HT1080 (cell line): ENCODE measurements around the gene AMDHD2. TPM values are rescaled to one million over a fixed set of nuclear protein-coding genes. Genes with fewer than 3 reads are reported as not detected.

Source experiments
- DNase-seq: peaks from one replicate; pipeline ENCODE4 v3.0.0-alpha.2; 2015; ENCODE audit warnings: low read depth
- total RNA-seq: library from RNA; depleted of rRNA; stranded (reverse); fragments of >200 nt; shearing (Covaris generic); gene quantifications from 2 replicates; pipeline ENCODE4 v1.2.3, GENCODE V29; 2014

The AMDHD2 gene
- total RNA-seq, 1 experiment from 2014 or later = 40.4 TPM

DNA sequence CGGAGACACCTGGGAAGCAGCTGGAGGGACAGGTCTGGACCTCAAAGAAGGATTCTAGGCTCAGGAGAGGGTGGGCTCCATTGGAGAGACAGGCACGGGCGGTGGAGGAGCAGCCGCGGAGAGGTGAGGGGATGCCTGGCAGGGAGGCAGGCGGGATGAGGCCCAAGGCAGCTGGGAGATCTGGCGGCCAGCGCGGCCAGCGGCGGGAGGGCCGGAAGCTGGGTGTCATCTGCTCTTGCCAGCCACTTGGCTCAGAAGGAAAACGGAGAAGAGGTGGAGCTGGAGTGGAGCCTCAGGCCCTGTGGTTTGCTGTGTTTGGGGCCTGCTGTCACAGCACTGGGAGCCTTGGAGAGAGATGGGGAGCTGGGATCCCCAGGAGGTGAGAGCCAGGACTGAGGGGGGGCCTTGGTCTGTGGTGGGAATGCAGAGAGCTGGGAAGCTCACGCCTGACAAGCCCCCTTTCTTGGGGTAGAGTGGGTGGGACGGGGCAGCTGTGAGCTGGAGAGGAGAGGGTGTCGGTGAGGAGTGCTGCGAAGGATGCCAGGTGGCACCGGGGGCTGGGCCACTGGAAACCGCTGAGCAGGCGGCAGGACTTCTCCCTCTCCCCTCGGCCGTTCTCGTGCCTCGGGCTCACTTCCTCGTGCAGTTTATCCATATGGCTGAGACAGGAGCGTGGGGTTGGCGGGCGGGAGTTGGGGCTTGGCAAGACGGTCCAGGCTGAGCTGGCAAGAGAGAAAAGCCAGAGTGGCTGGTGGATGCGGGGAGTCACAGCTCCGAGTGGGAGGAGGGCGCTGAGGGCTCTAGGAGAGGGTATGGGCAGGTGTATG is 37.2 kb upstream of the AMDHD2 start:
- no peak for DNase-seq

DNA sequence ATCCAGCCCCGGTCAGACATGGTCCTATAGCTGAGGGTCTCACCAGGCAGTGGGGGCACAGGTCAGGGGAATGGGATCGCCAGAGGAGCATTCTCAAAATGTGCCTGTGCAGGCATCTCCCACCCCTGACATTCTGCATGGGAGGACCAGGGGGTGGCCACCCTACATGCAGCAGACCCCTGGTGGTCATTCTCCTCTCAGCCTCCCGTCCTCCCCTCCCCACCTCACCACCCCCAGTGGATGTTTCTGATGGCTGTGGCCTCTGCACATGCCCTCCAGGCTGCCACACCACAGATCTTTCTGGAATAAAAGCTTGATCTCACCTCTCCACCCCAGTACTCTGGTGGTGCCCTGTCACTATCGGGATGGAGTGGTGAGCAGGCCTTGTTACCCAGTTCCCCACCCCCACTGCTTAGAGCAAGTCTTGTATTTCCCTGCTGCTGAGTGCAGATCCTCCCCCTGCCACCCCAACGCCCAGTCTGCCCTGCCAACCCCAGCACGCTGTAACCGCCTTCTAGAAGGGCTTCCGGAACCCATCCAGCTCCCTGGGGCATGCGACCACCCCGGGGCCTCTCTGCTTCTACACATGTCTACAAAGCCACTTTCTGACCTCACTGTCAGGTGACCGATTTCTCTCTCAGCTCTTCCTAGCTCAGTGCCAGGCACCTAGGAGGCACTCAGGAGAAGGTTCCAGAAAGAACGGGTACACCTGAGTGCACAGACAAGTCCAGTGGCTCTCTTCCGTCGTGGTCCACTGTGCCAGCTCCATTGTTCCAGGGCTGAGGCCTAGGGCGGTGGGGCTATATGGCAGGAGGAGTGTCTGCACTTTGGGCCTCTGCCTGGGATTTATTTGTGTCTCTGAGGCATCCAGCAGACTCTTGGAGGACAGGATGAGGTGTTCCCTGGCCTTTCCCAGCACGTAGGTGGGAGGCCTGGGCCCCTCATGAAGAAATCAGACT is 36.0 kb upstream of the AMDHD2 start:
- no peak for DNase-seq

DNA sequence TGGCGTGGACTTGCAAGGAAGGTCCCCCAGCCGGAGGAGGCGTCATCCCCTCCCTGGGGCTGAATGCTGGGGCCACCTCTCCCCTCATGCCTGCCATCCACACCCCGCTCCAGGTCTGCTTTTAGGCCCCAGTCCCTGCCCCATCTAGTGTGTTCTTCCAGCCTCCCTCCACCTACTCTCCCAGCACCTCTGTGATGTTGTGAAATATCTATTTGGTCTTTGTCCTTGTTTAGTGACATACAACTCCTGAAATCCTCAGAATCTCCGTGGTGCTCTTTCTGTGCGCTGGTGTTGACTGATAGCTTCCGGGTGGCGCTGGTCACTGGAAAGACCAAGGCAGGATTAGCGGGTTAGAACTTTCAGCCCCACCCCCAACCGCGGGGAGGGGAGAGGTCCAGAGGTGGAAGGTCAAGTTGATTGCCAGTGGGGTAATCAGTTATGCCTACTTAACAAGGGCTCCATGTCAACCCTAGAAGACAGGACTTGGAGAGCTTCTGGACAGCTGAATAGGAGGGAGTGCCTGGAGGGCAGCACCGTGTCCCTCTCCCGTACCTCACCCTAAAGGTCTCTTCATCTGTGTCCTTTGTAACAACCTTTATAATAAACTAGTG is 35.2 kb upstream of the AMDHD2 start:
- no peak for DNase-seq

DNA sequence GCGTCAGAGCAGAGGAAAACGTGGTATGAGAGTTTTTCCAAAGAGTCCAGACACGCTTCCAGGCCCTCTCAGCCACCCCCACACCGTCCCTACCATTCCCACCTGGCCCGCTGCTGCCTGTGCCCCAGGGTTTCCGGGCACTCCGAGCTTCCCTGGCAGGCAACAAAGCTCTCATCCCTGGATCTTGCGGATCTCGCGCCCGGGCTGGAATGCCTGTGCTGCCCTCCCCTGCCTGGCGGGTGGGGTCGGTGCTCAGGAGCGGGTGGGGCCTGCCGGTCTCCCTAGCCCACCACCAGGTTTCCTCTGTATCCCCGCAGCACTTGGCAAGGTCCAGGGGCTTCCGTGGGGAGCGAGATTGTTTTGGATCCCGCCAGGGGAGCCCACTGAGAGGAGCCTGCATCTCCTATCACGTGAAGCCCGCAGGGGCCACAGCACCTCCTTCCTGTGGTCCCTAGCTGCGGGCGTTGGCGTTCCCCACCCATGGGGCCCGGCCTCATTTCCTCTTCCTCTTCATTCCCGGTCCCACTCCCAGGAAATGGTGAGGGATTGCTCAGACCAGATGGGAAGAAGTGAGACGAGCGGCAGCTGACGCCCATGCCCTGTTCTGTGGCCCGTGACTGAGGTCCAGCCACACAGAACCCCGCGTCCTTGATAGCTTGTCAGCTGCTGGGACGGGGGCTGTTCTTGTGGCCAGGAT is 34.2 kb upstream of the AMDHD2 start:
- no peak for DNase-seq

DNA sequence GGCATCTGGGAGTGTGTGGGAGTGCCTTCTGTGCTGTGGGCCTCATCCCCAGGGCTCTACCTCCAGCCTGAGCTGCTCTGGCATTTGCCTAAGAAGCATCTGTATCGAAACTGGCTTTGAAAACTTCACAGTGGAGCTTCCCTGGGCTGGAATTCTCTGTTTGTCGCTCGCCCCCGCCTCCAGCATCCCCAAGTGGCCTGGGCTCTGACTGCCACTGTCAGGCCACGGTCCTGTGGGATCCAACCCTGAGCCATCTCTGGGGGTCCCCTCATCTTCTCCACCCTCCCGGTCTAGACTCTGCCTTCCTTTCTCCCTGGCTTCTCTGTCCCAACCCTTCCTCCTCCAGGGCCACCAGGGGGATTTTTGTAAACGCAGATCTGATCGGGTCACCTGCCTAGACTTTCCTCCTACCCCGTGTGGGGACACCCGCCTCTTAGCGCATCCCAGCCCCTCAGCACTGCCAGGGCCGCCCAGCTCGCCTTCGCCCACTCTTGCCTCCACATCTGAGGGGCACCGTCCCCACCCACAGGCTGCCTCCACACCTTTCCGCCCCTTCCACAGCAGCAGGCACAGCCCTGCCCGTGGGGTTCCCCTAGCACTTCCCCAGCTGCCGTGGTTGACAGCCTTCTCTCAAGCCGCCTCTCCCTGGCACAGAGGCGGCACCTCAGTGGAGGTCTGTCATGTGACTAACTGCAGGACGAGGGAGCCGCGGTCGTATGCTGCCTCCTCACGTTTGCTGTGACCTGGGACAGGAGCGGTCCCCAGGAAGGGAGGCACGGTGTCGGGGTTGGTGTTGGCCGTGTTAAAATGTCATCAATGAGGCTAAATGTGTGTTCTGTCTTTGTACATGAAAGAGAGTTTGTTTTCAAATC is 33.3 kb upstream of the AMDHD2 start:
- no peak for DNase-seq

DNA sequence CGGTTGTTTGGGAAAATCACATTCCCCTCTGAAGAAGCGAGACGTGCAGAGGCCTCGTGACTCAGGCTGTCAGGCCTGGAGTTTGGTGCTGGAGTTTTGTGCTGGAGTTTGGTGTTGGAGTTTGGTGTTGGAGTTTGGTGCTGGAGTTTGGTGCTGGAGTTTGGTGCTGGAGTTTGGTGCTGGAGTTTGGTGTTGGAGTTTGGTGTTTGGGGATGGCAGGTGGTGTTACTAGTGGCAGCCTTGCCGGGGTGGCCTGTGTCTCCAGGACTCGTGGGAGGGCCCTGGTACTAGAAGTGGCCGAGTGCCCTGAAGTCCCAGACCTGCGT is 32.7 kb upstream of the AMDHD2 start:
- no peak for DNase-seq

DNA sequence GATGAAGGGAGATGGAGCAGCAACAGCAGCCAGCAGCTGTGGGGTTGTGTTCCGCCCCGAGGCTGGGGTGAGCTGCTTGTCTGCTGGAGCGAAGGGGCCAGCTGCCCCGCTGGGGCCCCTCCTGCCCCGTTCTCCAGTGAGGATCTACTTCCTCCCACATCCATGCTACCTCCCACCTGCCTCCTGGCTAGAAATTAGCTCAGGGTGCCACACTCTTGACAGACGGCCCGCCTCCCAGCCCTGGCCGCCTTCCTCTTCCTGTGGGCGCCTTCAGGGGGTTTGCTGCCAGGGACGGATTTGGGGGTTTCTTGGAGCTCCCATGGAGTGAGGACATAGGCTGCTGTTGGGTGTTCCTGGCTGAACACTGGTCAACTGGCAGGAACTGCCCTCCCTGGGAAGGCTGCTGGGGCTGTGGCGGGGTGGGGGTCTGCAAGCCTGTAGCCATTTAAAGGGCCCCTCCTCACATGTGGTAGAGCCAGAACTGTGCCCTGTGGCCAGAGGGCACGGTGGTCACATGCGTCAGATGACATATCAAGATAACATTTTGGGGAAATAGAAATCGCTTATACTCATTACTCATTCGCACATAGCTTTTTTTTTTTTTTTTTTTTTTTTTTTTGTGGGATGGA is 32.2 kb upstream of the AMDHD2 start:
- DNase-seq = no peak

DNA sequence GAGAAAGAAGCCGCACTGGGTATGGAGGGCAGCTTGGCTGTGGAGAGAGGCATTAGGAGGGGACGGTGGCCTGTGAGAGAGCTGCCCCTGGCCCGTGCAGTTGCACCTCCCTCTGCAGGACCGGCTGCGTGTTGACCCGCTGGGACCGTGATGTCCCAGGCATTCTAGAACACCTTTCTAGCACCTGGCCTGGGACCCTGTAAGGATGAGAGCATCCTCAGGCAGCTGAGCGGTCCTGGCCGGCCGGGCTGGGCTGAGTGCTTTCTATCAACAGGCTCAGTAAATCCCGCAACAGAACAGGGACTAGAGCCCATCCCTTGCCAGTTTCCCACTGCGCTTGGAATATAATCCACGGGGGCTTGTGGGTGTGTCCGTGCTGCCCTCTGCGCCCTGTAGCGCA is 30.6 kb upstream of the AMDHD2 start:
- no peak for DNase-seq

DNA sequence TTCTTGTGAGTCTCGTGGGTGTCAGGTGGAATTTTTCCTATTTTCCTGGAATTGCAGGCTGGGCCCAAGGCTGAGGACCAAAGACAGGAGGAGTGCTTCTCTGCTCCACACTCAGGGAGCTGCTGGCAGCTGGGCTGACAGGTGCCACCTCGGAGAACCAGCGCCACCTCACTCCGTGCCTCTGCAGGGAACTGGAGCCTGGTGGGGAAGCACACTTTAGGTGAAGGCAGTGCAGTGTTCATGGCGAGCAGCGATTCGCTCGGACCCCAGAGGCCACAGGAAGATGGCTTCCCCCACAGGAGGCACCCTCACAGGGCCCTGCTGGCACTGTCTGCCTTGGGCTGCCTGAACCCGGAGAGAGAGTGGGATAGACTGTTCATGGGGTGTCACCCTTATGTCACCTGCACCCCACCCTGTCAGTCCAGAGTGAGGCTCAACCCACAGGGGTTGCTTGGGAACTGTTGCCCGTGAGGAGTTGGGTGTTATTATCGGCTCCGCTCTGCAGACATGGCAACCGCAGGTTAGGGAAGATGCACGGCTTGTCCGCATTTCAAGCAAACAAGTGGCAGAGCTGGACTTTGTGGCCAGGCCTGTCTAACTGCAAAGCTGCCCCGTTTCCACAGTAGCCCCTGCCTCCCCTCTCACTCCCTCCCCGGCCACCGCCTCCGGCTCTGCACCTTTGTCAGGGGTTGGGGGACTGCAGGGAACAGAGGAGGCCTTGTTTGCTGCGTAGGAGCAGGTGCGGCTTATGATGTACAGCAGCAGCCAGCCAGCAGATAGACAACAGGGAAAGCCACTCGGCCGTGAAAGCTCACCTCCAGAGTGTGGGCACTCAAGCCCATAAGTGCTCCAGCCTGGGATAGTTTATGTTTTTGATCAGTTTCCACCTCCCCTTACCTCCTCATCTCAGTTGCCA is 29.7 kb upstream of the AMDHD2 start:
- DNase-seq = no peak

DNA sequence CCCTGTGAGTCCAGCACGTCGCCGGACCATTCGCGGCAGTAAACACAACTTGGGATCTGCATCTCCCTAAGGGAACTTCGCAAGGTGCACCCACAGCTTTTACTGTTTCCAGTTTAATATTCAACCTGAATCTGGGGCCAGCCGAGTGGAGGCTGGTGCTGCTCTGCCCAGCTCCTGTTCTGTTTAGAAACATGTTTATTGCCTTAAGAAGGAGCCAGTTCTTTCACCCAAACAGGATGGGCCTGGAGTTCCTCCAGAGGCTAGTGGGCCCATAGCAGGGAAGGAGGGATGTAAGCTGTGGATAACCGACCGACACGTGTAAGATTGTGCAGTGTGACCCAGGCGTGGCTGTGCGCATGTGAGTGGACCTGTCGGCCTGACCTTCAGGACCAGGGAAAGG is 27.9 kb upstream of the AMDHD2 start:
- no peak for DNase-seq

DNA sequence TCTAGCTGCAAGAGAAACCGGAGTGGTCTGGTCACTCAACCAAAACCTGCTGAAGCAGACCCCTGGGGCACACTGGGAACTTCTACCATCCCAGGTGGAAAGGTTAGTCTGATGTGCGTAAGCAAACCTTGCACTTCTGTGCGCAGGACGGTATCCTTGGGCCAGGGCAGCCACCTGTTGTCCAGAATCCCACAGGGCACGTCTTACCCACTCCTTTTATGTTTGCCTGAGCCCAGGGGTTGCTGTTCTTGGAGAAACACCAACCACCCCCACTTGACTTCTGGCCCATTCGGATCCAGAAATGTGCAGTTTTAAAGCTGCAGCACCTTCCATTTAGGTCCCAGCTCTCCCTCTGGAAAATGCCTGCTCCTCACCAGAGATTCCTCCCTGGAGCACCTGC is 26.6 kb upstream of the AMDHD2 start:
- DNase-seq = no peak

DNA sequence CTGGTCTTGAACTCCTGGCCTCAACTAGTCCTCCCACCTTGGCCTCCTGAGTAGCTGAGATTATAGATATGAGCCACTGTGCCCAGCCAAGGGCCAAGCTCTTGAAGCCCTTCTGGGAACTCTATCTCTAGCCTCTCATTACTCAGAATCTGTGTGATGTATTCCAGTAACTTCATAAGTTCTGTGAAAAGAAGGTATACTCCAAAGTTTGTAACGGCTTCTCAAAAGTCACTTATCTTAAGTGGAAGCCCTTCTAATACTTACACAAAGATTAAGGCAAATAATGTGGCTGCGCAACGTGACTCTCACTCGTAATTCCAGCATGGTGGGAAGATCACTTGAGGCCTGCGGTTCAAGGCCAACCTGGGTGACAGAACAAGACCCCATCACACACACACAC is 25.6 kb upstream of the AMDHD2 start:
- no peak for DNase-seq

DNA sequence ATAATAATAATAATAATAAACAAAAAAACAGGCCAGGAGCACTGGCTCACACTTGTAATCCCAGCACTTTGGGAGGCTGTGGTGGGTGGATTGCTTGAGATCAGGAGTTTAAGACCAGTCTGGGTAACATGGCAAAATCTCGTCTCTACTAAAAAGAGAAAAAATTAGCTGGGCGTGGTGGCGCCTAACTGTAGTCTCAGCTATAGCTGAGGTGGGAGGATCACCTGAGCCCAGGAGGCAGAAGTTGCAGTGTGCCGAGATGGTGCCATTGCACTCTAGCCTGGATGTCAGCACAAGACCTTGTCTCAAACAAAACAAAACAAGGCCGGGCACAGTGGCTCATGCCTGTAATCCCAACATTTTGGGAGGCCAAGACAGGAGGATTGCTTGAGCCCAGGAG is 25.1 kb upstream of the AMDHD2 start:
- DNase-seq = no peak

DNA sequence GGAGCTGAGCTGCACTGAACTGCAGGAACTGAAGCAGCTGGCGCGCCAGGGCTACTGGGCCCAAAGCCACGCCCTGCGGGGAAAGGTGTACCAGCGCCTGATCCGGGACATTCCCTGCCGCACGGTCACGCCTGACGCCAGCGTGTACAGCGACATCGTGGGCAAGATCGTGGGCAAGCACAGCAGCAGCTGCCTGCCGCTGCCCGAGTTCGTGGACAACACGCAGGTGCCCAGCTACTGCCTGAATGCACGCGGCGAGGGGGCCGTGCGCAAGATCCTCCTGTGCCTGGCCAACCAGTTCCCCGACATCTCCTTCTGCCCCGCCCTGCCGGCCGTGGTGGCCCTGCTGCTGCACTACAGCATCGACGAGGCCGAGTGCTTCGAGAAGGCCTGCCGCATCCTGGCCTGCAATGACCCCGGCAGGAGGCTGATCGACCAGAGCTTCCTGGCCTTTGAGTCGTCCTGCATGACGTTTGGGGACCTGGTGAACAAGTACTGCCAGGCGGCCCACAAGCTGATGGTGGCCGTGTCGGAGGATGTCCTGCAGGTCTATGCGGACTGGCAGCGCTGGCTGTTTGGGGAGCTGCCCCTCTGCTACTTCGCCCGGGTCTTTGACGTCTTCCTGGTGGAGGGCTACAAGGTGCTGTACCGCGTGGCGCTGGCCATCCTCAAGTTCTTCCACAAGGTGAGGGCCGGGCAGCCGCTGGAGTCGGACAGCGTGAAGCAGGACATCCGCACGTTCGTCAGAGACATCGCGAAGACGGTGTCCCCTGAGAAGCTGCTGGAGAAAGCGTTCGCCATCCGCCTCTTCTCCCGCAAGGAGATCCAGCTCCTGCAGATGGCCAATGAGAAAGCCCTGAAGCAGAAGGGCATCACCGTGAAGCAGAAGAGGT is 23.7 kb upstream of the AMDHD2 start:
- DNase-seq = no peak

DNA sequence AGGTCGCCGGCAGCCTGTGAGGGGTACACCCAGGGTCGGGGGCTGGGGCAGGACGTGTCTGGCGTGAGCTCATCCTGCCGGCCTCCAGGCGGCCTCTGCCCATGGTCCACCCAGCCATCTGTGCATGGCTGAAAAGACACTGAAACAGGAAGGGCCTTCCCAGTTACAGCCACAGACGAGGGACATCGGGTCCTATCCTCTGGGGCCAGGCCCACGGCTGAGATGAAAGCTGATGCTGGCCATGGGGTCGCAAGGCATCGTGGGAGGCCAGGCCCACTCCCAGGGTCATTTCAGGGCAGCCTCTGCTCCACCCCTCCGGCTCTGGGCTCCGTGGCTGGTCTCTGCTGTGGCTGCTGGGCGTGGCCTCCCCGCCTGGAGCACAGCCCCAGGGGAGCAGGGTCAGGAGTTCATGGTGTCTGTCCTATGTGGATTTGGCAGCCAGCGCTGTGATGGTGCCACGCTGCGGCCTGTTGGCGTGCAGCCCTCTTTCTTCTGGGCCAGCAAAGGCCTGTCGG is 23.0 kb upstream of the AMDHD2 start:
- DNase-seq = no peak

DNA sequence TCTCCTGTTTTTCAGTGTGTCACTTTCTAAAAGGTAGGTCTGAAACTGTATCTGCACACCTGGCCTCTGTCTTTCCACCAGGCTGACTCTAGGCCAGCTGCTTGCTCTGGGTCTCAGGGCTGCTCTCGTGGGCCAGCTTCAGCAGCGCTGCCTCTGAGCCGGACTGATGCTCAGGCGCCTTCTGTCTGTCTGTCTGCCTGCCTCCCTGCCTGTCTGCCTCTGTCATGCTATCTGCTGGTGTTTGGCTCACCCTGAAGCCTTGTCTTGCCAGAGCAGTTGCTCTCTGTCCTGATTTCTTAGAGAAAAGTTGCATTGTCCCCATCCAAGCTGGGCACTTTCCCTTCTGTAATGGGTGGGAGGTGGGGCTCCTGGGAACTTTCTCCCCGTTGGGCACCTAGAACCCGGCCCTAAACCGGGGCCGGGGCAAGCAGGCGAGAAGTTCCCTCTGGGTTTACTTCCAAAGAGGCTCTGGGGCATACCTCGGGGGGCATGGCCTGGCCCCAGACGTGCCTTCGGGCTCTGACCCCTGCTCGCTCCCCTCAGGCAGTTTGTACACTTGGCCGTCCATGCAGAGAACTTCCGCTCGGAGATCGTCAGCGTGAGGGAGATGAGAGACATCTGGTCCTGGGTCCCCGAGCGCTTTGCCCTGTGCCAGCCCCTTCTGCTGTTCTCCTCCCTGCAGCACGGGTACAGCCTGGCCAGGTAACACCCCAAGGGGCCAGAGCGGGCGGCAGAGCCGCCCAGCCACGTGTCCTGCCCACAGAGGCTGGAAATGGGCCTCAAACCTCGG is 22.3 kb upstream of the AMDHD2 start:
- DNase-seq = no peak
